Esophagus squamous epithelium (tissue), 4 donors: Measurements from ENCODE around the gene AUTS2.

Experiments used
- CTCF ChIP-seq, 6 experiments: fragments of 450-650 bp in 4 of 6; fragments of 200-600 bp in 2 of 6; sonication (generic) in 2 of 6; IDR thresholded peaks; one replicate each; pipeline ENCODE4 v1.5.1; 2016 to 2019; ENCODE audit warnings: antibody characterized with exemption in 6 of 6, mild to moderate bottlenecking in 4 of 6, moderate library complexity in 4 of 6
- POLR2A ChIP-seq, 4 donors: fragments of 450-650 bp; IDR thresholded peaks; one replicate each; pipeline ENCODE4 v1.6.1; 2017; ENCODE audit warnings: antibody characterized with exemption in 4 of 4, mild to moderate bottlenecking in 4 of 4, moderate library complexity in 3 of 4

- TF ChIP-seq CTCF (IDR thresholded peaks at IDR 0.05) (no peak), POLR2A (IDR thresholded peaks at IDR 0.05) (no peak)
Observed at GRCh38 chr7:70434821-70435220, 836.5 kb downstream of the AUTS2 start.
